ENCODE results near the gene JUN.

JUN gene

GRCh38 chr1:58765441-58765840 is 18.4 kb downstream of the JUN start:
- in situ Hi-C loops (cut with MboI; ENCODE audit: low sequenced_read_pairs), result no loop called here

- in situ Hi-C loops (cut with MboI; ENCODE audit: low sequenced_read_pairs), result no loop called here
Measured at GRCh38 chr1:58765006-58765405, 18.8 kb downstream of the JUN start.

DNA sequence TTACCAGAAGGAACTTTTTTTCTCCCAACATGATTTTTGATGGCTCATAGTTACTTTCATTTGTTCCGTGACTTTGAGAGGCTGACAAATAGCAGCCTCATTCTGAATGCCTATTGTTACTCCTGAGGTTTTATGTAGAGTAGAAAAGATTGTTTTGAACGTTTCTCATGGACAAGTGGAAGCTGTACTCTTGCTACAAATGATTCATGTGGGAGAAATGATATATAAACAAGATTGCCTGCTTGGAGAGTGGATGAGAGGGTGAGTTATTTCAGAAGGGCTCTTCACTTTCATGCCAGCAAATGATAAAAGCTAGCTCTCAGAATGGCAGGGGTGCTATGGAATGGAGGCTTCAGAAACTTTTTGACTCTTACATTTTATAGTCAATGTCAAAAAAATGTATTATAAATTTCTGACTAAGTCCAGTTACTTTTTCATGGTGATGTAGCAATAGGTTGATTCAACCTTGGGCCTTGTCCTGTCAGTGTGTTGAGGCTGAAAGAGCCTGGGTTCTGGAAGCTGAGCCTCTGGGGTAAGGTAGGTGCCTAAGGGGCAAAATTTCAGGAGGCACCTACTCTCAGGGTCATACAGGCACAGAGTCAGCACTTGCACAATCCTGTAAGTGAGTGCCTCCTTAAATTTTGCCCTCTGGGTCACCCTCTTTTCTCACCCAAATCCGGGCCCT is 19.4 kb downstream of the JUN start:
- in situ Hi-C loops (cut with MboI; ENCODE audit: low sequenced_read_pairs), result no loop called here

GRCh38 chr1:58763214-58763613 is 20.6 kb downstream of the JUN start:
- in situ Hi-C loops (cut with MboI; ENCODE audit: low sequenced_read_pairs), result no loop called here

GRCh38 chr1:58762806-58763205 is 21.0 kb downstream of the JUN start:
- in situ Hi-C loops (cut with MboI; ENCODE audit: low sequenced_read_pairs), result no loop called here

- in situ Hi-C loops (cut with MboI; ENCODE audit: low sequenced_read_pairs), result no loop called here
Measured at GRCh38 chr1:58755468-58755872, 28.4 kb downstream of the JUN start.

GRCh38 chr1:58754683-58755467 is 29.0 kb downstream of the JUN start:
- in situ Hi-C loops (cut with MboI; ENCODE audit: low sequenced_read_pairs), result no loop called here

GRCh38 chr1:58754073-58754613 is 29.7 kb downstream of the JUN start:
- in situ Hi-C loops (cut with MboI; ENCODE audit: low sequenced_read_pairs), result no loop called here

DNA sequence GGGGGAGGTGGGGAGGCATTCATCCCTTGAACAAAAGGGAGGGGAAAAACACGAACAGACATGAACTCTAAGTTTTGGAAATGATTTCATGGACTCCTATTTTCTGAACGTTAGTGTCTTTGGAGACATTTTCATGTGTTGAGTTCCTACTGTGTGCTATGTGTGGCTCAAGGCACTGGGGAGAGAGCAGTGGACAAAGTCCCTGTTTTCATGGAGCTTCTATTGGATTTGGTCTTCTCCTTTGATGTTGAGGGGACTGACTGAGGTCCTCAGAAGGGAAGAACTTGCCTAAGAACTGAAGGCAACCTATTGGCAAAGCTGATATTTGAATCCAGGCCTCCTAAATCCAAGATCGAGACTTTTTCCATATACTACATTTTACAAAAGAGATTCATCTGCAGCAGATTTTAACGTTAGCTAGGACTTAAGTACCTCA is 30.4 kb downstream of the JUN start:
- in situ Hi-C loops (cut with MboI; ENCODE audit: low sequenced_read_pairs), result no loop called here

DNA sequence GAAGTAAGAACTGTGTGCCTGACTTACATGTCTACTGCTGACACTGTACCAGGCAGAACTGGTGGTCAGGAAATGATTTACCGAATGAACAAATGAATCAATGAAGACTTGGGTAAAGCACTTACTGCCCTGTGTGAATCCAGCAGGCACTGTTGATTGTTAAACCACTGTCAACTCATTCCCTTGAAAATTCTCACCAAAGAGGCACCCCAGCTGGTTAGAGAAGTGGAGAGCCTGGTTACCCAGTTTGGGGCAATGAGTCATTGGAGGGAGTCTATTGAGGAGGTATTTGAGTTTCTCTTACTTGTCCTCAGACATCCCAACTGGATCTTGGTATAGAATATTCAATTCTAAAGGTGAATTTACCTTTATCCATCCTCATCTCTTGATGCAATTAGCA is 34.2 kb downstream of the JUN start:
- in situ Hi-C loops (cut with MboI; ENCODE audit: low sequenced_read_pairs), result loop anchor here (25.0 kb wide), 1 partner anchor 963 kb away; no protein-coding TSS in a partner anchor

DNA sequence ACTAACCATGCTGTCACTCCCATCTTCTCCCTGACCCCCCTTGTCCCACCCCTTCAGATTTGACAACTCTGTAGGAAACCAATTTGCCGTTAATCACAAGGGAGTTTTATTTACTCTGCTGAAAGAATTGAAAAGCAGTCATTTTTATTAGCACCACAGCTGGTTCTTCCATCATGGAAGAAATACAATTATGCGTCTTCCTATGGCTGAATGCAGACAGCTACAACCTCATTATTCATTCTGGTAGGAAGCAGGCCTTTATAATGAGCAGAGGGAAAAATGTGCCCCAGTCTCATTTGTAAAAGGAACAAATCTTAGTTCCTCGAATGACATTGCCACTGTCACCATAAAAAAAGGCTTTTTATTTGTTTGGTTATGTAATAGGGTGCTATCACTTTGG is 35.2 kb downstream of the JUN start:
- in situ Hi-C loops (cut with MboI; ENCODE audit: low sequenced_read_pairs), result loop anchor here (25.0 kb wide), 1 partner anchor 964 kb away; no protein-coding TSS in a partner anchor

GRCh38 chr1:58746757-58747156 is 37.1 kb downstream of the JUN start:
- in situ Hi-C loops (cut with MboI; ENCODE audit: low sequenced_read_pairs), result loop anchor here (25.0 kb wide), 1 partner anchor 966 kb away; no protein-coding TSS in a partner anchor

- in situ Hi-C loops (cut with MboI; ENCODE audit: low sequenced_read_pairs), result loop anchor here (25.0 kb wide), 1 partner anchor 966 kb away; no protein-coding TSS in a partner anchor
Measured at GRCh38 chr1:58746182-58746581, 37.7 kb downstream of the JUN start.

GRCh38 chr1:58745666-58746065 is 38.2 kb downstream of the JUN start:
- in situ Hi-C loops (cut with MboI; ENCODE audit: low sequenced_read_pairs), result loop anchor here (25.0 kb wide), 1 partner anchor 967 kb away; no protein-coding TSS in a partner anchor

- in situ Hi-C loops (cut with MboI; ENCODE audit: low sequenced_read_pairs), result loop anchor here (25.0 kb wide), 1 partner anchor 967 kb away; no protein-coding TSS in a partner anchor
Measured at GRCh38 chr1:58745117-58745516, 38.7 kb downstream of the JUN start.

DNA sequence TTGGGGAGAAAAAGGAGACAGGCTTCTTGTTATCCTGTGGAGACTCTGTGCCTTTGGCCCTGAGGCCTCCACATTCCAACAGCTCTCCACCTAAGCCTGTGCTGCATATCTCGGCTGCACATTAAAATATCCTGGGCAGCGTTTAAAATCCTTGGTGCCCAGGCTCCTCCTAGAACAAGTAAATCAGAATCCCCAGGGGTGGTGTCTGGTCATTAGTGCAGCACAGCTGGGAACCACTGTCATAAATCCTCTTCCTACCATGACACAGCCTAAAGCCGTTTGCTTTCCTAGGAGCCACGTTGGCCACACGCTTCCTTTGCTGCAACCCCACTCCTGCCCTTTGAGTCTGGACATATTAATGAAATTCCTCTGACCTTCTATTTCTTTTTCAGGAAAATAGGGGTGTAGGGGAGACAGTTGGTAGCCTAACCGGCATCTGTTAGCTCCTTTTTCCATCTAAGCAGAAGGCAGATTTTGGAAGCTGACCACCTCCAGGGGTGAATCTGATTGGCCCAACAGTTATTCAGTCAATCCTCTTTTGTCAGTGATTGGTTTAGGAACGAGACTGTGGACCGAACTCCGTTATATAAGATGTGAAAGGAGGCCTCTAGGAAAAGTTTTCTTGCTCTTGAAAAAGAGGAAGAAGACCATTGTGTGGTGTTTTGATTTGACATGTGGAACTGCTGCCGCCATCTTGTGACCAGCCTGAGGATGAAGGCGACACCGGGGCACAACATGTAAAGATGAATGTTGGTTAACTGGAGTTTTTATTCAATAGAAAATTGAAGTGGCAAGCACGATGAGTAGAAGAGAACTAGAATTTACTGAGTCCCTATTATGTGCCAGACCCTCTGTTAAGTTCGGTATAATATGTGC is 41.9 kb downstream of the JUN start:
- in situ Hi-C loops (cut with MboI; ENCODE audit: low sequenced_read_pairs), result loop anchor here (25.0 kb wide), 1 partner anchor 970 kb away; no protein-coding TSS in a partner anchor

DNA sequence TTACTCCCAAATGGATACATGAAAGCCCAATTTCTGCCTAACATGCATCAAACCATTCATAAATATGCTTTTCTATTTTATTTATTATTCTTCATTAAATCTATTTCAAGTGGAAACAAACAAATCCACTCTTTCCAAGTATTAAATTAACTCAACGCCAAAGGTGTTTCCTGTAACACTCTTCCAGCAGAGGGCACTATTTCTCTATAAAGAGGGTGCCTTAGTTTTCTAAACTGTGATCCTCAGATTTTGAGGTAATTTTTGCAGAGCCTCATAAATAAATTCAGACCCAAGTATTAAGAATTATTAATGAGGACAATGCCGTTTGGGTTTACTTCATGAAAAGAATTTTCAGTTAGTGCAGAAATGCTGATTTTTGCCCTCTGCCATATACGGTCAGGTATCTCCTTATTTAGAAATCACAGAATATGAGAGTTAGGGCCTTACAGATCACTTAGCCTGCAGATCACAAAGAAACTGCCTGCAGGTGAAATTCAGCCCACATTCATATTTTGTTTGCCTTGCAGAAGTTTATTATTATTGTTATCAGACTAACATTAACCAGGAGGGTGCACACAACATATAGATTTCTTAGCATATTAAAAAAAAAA is 43.9 kb downstream of the JUN start:
- in situ Hi-C loops (cut with MboI; ENCODE audit: low sequenced_read_pairs), result loop anchor here (25.0 kb wide), 1 partner anchor 972 kb away; no protein-coding TSS in a partner anchor

DNA sequence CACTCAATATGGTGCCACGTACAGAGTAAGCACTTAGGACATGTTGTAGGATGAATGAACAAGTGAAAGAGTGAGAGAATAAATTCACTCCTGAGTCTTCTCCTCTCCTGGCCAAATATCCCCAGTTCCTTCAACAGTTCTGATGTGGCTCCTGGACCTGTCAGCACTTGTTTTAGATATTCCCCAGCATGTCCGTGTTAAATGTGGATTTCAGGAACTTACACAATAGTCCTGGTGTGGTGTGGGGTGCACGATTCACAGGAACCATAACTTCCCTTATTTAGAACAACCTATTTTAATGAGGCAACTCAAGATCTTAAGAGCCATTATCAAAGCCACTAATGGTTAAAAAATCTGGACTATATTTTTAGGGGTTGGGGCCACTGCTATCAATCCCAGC is 45.0 kb downstream of the JUN start:
- in situ Hi-C loops (cut with MboI; ENCODE audit: low sequenced_read_pairs), result loop anchor here (25.0 kb wide), 1 partner anchor 973 kb away; no protein-coding TSS in a partner anchor

DNA sequence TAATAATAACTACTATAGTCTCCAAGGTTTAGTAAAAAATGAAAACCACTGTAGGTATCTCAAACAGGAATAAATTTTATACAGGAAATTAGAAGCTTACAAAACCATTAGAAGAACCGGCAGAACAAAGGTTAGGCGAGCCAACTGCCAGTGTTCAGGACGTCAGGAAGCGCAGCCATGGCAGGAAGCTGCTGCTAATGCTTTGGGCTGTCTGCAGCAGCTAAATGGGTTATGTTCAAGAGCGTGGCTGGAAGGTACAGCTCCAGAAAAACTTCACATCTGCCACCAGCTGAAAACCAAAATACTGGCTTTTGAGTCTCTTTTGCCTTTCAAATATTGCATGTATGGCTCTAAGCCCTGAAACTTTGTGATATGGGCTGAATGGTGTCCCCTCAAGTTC is 48.3 kb downstream of the JUN start:
- in situ Hi-C loops (cut with MboI; ENCODE audit: low sequenced_read_pairs), result loop anchor here (25.0 kb wide), 1 partner anchor 977 kb away; no protein-coding TSS in a partner anchor

DNA sequence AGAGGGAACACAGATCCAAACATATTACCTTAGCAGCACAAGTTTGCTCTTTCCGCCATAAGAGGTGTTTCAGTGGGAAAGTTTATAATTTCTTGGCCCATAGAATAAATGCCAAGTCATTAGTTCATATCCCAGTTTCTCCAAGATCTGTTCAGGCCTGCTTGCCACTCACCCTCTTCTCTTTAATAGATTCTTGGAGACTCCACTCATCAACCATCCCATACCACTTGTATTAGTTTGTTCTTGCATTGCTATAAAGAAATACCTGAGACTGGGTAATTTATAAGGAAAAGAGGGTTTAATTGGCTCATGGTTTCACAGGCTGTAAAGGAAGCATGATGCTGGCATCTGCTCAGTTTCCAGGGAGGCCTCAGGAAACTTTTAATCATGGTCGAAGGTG is 49.2 kb downstream of the JUN start:
- in situ Hi-C loops (cut with MboI; ENCODE audit: low sequenced_read_pairs), result loop anchor here (25.0 kb wide), 1 partner anchor 978 kb away; no protein-coding TSS in a partner anchor
